Liver (tissue), 9 donors: Measurements from ENCODE around the gene FAM181B. TPM values are rescaled to one million over a fixed set of nuclear protein-coding genes. Genes with fewer than 3 reads are reported as not detected.

Experiments used
- DNase-seq: peaks from one replicate; pipeline ENCODE4 v3.0.0-alpha.2; 2017; ENCODE audit warnings: low spot score
- H3K27ac ChIP-seq, 2 donors: one replicate each; pipeline ENCODE4 v1.7.0; 2013; ENCODE audit warnings: inconsistent platforms in 2 of 2, low read length in 2 of 2, control low read depth in 1 of 2, low read depth in 1 of 2, mild to moderate bottlenecking in 1 of 2
- H3K27me3 ChIP-seq, 4 donors: one replicate each; pipeline versions ENCODE4 v1.6.1 to v1.7.0; 2013; ENCODE audit warnings: low read length in 3 of 4, inconsistent platforms in 1 of 4, mild to moderate bottlenecking in 1 of 4, moderate library complexity in 1 of 4; ENCODE audit not compliant: control insufficient read depth in 4 of 4, insufficient read depth in 4 of 4
- H3K36me3 ChIP-seq, 4 donors: one replicate each; pipeline versions ENCODE4 v1.6.1 to v1.7.0; 2013; ENCODE audit warnings: low read length in 3 of 4, mild to moderate bottlenecking in 3 of 4, low read depth in 1 of 4, moderate library complexity in 1 of 4; ENCODE audit not compliant: control insufficient read depth in 4 of 4, insufficient read depth in 3 of 4
- H3K4me1 ChIP-seq, 4 donors: one replicate each; pipeline versions ENCODE4 v1.6.1 to v1.7.0; 2013; ENCODE audit warnings: low read length in 3 of 4, mild to moderate bottlenecking in 3 of 4, moderate library complexity in 1 of 4; ENCODE audit not compliant: control insufficient read depth in 4 of 4, insufficient read depth in 4 of 4
- H3K4me3 ChIP-seq, 3 donors: one replicate each; pipeline versions ENCODE4 v1.6.1 to v1.7.0; 2013; ENCODE audit warnings: low read length in 3 of 3, control low read depth in 1 of 3, low read depth in 1 of 3, mild to moderate bottlenecking in 1 of 3
- H3K9ac ChIP-seq, 2 donors: one replicate each; pipeline ENCODE4 v1.7.0; 2013; ENCODE audit warnings: low read length in 2 of 2, mild to moderate bottlenecking in 2 of 2, moderate library complexity in 2 of 2, control low read depth in 1 of 2, low read depth in 1 of 2
- H3K9me3 ChIP-seq, 4 donors: one replicate each; pipeline versions ENCODE4 v1.6.1 to v1.7.0; 2013; ENCODE audit warnings: low read length in 3 of 4; ENCODE audit not compliant: control insufficient read depth in 4 of 4
- FOXA1 ChIP-seq: IDR thresholded peaks from 2 replicates; pipeline ENCODE4 v1.6.1; 2016; ENCODE audit warnings: antibody characterized with exemption
- FOXA2 ChIP-seq: IDR thresholded peaks from 2 replicates; pipeline ENCODE4 v1.6.1; 2016; ENCODE audit warnings: antibody characterized with exemption
- GABPA ChIP-seq, 2 donors: IDR thresholded peaks in 1 of 2; conservative IDR thresholded peaks in 1 of 2; 2 replicates each; pipeline ENCODE4 v1.6.1; 2016; ENCODE audit warnings: antibody characterized with exemption in 2 of 2, mild to moderate bottlenecking in 1 of 2, moderate library complexity in 1 of 2
- HNF4A ChIP-seq, 2 donors: conservative IDR thresholded peaks; 2 replicates each; pipeline ENCODE4 v1.6.1; 2016; ENCODE audit warnings: antibody characterized with exemption in 2 of 2, mild to moderate bottlenecking in 2 of 2
- HNF4G ChIP-seq: IDR thresholded peaks from 2 replicates; pipeline ENCODE4 v1.6.1; 2016; ENCODE audit warnings: antibody characterized with exemption
- JUND ChIP-seq, 2 donors: IDR thresholded peaks; 2 replicates each; pipeline ENCODE4 v1.6.1; 2016; ENCODE audit warnings: antibody characterized with exemption in 2 of 2
- MAX ChIP-seq: IDR thresholded peaks from 2 replicates; pipeline ENCODE4 v1.6.1; 2016; ENCODE audit warnings: antibody characterized with exemption
- NR2F2 ChIP-seq: IDR thresholded peaks from 2 replicates; pipeline ENCODE4 v1.6.1; 2016; ENCODE audit warnings: antibody characterized with exemption
- RAD21 ChIP-seq, 2 donors: IDR thresholded peaks; 2 replicates each; pipeline ENCODE4 v1.6.1; 2016; ENCODE audit warnings: antibody characterized with exemption in 2 of 2, mild to moderate bottlenecking in 2 of 2
- REST ChIP-seq: IDR thresholded peaks from 2 replicates; pipeline ENCODE4 v1.6.1; 2016; ENCODE audit warnings: antibody characterized with exemption, mild to moderate bottlenecking
- SP1 ChIP-seq: IDR thresholded peaks from 2 replicates; pipeline ENCODE4 v1.6.1; 2018; ENCODE audit warnings: antibody characterized with exemption, mild to moderate bottlenecking
- TAF1 ChIP-seq: conservative IDR thresholded peaks from 2 replicates; pipeline ENCODE4 v1.6.1; 2016; ENCODE audit warnings: antibody characterized with exemption, mild to moderate bottlenecking
- YY1 ChIP-seq: IDR thresholded peaks from 2 replicates; pipeline ENCODE4 v1.6.1; 2016; ENCODE audit warnings: antibody characterized with exemption, mild to moderate bottlenecking
- WGBS: extraction: QIAGEN DNeasy Blood & Tissue Kit; methylation state at CpG from one replicate; pipeline ENCODE4 v1.1.7; 2013; 5-methylcytosine and 5-hydroxymethylcytosine counted together
- polyA plus RNA-seq, 2 donors: library from polyadenylated mRNA; stranded (reverse) in 1 of 2; unstranded in 1 of 2; fragments of 200-250 nt in 1 of 2; fragments of >200 nt in 1 of 2; fragmentation: Nextera tagmentation in 1 of 2; extraction: Ambion mirVana in 1 of 2; gene quantifications; one replicate each; pipeline versions ENCODE4 v1.2.1 to v1.2.3, GENCODE V29; 2013 to 2015
- total RNA-seq, 2 donors: library from RNA; depleted of rRNA; stranded (reverse); fragments of >200 nt; gene quantifications; one replicate each; pipeline ENCODE4 v1.2.3, GENCODE V29; 2014
- TF ChIP-seq, protein P1 (sequence below): IDR thresholded peaks from 2 replicates; pipeline ENCODE4 v1.6.1; 2016; ENCODE audit warnings: antibody characterized with exemption
- TF ChIP-seq, protein P2 (sequence below): fragments of 150-350 bp; IDR thresholded peaks from 2 replicates; pipeline ENCODE4 v1.5.1; 2017; ENCODE audit warnings: improper control_type of control experiment, low read depth, low read length; ENCODE audit not compliant: missing input control
- donor health status: healthy.
- donor health status: healthy.
- donor health status: healthy.
- donor health status: healthy.
- donor health status: healthy.

FAM181B gene
- total and polyA plus RNA-seq, 4 donors: under 0.01 to 0.03 TPM; not detected in 2

- no peak for DNase-seq
Measured at GRCh38 chr11:82698576-82699352, 34.9 kb downstream of the FAM181B start.

GRCh38 chr11:82692981-82693380 is 40.7 kb downstream of the FAM181B start:
- Histone ChIP-seq H3K36me3 (no peaks in the 10 kb centered on the region), H3K27me3 (no peaks in the 10 kb centered on the region), H3K4me3 (no peak overlapping the region), H3K9me3 (no peaks in the 10 kb centered on the region), H3K27ac (no peak overlapping the region), H3K9ac (no peak overlapping the region), H3K4me1 (no peaks in the 10 kb centered on the region)
- no peak for DNase-seq
- no peak for TF ChIP-seq NR2F2
- TF ChIP-seq JUND (IDR thresholded peaks at IDR 0.05): no peak
- no peak for TF ChIP-seq RAD21 (IDR thresholded peaks at IDR 0.05)
- no peak for TF ChIP-seq GABPA (IDR thresholded peaks at IDR 0.05 in 1 of 2, conservative IDR thresholded peaks at IDR 0.05 in 1 of 2)
- TF ChIP-seq HNF4G: no peak
- TF ChIP-seq SP1: no peak
- no peak for TF ChIP-seq MAX
- no peak for TF ChIP-seq HNF4A (conservative IDR thresholded peaks at IDR 0.05)
- TF ChIP-seq TAF1: no peak
- no peak for TF ChIP-seq FOXA1

More at GRCh38 chr11:82698576-82699352, 34.9 kb downstream of the FAM181B start:
- Histone ChIP-seq H3K27ac (no peak overlapping the region), H3K27me3 (no peaks in the 10 kb centered on the region), H3K9me3 (no peaks in the 10 kb centered on the region), H3K4me3 (no peak overlapping the region), H3K36me3 (no peaks in the 10 kb centered on the region), H3K9ac (no peak overlapping the region), H3K4me1 (no peaks in the 10 kb centered on the region)
- no peak for TF ChIP-seq MAX
- TF ChIP-seq HNF4A (conservative IDR thresholded peaks at IDR 0.05): no peak
- TF ChIP-seq REST: no peak
- no peak for TF ChIP-seq FOXA1
- TF ChIP-seq NR2F2: no peak
- TF ChIP-seq RAD21 (IDR thresholded peaks at IDR 0.05): no peak
- TF ChIP-seq HNF4G: no peak
- TF ChIP-seq JUND (IDR thresholded peaks at IDR 0.05): no peak
- TF ChIP-seq, protein P1, sequence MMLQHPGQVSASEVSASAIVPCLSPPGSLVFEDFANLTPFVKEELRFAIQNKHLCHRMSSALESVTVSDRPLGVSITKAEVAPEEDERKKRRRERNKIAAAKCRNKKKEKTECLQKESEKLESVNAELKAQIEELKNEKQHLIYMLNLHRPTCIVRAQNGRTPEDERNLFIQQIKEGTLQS: no peak
- TF ChIP-seq, protein P2, sequence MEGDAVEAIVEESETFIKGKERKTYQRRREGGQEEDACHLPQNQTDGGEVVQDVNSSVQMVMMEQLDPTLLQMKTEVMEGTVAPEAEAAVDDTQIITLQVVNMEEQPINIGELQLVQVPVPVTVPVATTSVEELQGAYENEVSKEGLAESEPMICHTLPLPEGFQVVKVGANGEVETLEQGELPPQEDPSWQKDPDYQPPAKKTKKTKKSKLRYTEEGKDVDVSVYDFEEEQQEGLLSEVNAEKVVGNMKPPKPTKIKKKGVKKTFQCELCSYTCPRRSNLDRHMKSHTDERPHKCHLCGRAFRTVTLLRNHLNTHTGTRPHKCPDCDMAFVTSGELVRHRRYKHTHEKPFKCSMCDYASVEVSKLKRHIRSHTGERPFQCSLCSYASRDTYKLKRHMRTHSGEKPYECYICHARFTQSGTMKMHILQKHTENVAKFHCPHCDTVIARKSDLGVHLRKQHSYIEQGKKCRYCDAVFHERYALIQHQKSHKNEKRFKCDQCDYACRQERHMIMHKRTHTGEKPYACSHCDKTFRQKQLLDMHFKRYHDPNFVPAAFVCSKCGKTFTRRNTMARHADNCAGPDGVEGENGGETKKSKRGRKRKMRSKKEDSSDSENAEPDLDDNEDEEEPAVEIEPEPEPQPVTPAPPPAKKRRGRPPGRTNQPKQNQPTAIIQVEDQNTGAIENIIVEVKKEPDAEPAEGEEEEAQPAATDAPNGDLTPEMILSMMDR: no peak
- TF ChIP-seq FOXA2: no peak
- no peak for TF ChIP-seq GABPA (IDR thresholded peaks at IDR 0.05 in 1 of 2, conservative IDR thresholded peaks at IDR 0.05 in 1 of 2)
- TF ChIP-seq SP1: no peak
- TF ChIP-seq TAF1: no peak
- TF ChIP-seq YY1: no peak
- WGBS: 74% methylated on average over 6 of the region's 6 CpGs
